WTC11 (cell line): ENCODE results near the gene TYRO3.

Experiments used
- CBFB ChIP-seq: sonication (generic); formaldehyde crosslinking; IDR thresholded peaks from 2 replicates; pipeline ENCODE4 v1.8.1; 2022; ENCODE audit warnings: mild to moderate bottlenecking, low read depth, missing genetic modification reagents
- EMX1 ChIP-seq: fragments of 250-450 bp; sonication (Bioruptor Pico); IDR thresholded peaks from 2 replicates; pipeline ENCODE4 v1.8.0; 2021; ENCODE audit warnings: mild to moderate bottlenecking
- FOXK1 ChIP-seq: sonication (generic); formaldehyde crosslinking; IDR thresholded peaks from 2 replicates; pipeline ENCODE4 v1.8.0; 2022; ENCODE audit warnings: mild to moderate bottlenecking, moderate library complexity, missing genetic modification reagents
- JUN ChIP-seq: sonication (generic); formaldehyde crosslinking; IDR thresholded peaks from 2 replicates; pipeline ENCODE4 v1.8.0; 2023; ENCODE audit warnings: mild to moderate bottlenecking, missing genetic modification reagents
- KAT7 ChIP-seq: sonication (generic); formaldehyde crosslinking; IDR thresholded peaks from 2 replicates; pipeline ENCODE4 v1.8.1; 2023; ENCODE audit warnings: missing genetic modification reagents, mild to moderate bottlenecking, borderline replicate concordance
- NR2C2 ChIP-seq: sonication (generic); formaldehyde crosslinking; IDR thresholded peaks from 2 replicates; pipeline ENCODE4 v1.8.0; 2022; ENCODE audit warnings: mild to moderate bottlenecking, missing genetic modification reagents
- TEAD4 ChIP-seq: sonication (generic); formaldehyde crosslinking; IDR thresholded peaks from 2 replicates; pipeline ENCODE4 v1.8.0; 2022; ENCODE audit warnings: mild to moderate bottlenecking, missing genetic modification reagents
- ZBTB21 ChIP-seq: sonication (generic); formaldehyde crosslinking; IDR thresholded peaks from 2 replicates; pipeline ENCODE4 v1.8.1; 2023; ENCODE audit warnings: mild to moderate bottlenecking, missing genetic modification reagents, borderline replicate concordance
- ZNF396 ChIP-seq: fragments of 250-450 bp; sonication (Bioruptor Pico); IDR thresholded peaks from 2 replicates; pipeline ENCODE4 v1.8.0; 2021; ENCODE audit warnings: mild to moderate bottlenecking, moderate library complexity, borderline replicate concordance
- TF ChIP-seq, protein P1 (sequence below): fragments of 200-600 bp; IDR thresholded peaks from 2 replicates; pipeline ENCODE4 v1.8.0; 2022; ENCODE audit warnings: antibody characterized with exemption
- TF ChIP-seq, protein P2 (sequence below): sonication (generic); formaldehyde crosslinking; IDR thresholded peaks from 2 replicates; pipeline ENCODE4 v1.8.1; 2022; ENCODE audit warnings: mild to moderate bottlenecking, moderate library complexity, missing genetic modification reagents
- TF ChIP-seq, protein P3 (sequence below): sonication (generic); formaldehyde crosslinking; IDR thresholded peaks from 2 replicates; pipeline ENCODE4 v1.8.1; 2023; ENCODE audit warnings: mild to moderate bottlenecking, missing genetic modification reagents
- TF ChIP-seq, protein P4 (sequence below): sonication (generic); formaldehyde crosslinking; IDR thresholded peaks from 2 replicates; pipeline ENCODE4 v1.8.1; 2023; ENCODE audit warnings: mild to moderate bottlenecking, missing genetic modification reagents, moderate library complexity
- TF ChIP-seq, protein P5 (sequence below): sonication (generic); formaldehyde crosslinking; conservative IDR thresholded peaks from 2 replicates; pipeline ENCODE4 v1.8.1; 2022; ENCODE audit warnings: mild to moderate bottlenecking, missing genetic modification reagents

DNA sequence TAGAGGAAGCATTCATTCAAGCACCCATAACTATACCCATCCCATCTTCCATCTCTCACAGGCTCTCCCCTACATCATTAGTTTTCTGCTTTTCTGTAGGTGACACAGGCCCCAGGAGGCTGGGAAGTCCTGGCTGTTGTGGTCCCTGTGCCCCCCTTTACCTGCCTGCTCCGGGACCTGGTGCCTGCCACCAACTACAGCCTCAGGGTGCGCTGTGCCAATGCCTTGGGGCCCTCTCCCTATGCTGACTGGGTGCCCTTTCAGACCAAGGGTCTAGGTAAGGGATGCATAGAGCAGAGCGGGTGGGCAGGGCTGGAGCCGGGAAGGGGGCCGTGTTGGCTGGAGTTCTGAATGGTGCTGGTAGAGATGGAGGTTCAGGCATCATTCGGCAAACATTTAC lies 8.2 kb downstream of the TYRO3 start:
- TF ChIP-seq, protein P1, sequence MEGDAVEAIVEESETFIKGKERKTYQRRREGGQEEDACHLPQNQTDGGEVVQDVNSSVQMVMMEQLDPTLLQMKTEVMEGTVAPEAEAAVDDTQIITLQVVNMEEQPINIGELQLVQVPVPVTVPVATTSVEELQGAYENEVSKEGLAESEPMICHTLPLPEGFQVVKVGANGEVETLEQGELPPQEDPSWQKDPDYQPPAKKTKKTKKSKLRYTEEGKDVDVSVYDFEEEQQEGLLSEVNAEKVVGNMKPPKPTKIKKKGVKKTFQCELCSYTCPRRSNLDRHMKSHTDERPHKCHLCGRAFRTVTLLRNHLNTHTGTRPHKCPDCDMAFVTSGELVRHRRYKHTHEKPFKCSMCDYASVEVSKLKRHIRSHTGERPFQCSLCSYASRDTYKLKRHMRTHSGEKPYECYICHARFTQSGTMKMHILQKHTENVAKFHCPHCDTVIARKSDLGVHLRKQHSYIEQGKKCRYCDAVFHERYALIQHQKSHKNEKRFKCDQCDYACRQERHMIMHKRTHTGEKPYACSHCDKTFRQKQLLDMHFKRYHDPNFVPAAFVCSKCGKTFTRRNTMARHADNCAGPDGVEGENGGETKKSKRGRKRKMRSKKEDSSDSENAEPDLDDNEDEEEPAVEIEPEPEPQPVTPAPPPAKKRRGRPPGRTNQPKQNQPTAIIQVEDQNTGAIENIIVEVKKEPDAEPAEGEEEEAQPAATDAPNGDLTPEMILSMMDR = no peak
- TF ChIP-seq ZNF396 (CRISPR knock-in tag) = no peak
- TF ChIP-seq JUN (CRISPR knock-in tag) = no peak
- TF ChIP-seq, protein P2, sequence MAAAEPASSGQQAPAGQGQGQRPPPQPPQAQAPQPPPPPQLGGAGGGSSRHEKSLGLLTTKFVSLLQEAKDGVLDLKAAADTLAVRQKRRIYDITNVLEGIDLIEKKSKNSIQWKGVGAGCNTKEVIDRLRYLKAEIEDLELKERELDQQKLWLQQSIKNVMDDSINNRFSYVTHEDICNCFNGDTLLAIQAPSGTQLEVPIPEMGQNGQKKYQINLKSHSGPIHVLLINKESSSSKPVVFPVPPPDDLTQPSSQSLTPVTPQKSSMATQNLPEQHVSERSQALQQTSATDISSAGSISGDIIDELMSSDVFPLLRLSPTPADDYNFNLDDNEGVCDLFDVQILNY (CRISPR knock-in tag) = no peak
- TF ChIP-seq, protein P3, sequence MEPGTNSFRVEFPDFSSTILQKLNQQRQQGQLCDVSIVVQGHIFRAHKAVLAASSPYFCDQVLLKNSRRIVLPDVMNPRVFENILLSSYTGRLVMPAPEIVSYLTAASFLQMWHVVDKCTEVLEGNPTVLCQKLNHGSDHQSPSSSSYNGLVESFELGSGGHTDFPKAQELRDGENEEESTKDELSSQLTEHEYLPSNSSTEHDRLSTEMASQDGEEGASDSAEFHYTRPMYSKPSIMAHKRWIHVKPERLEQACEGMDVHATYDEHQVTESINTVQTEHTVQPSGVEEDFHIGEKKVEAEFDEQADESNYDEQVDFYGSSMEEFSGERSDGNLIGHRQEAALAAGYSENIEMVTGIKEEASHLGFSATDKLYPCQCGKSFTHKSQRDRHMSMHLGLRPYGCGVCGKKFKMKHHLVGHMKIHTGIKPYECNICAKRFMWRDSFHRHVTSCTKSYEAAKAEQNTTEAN = no peak
- TF ChIP-seq ZBTB21 (CRISPR knock-in tag) = no peak
- TF ChIP-seq KAT7 (CRISPR knock-in tag) = no peak
- no peak for TF ChIP-seq EMX1
- TF ChIP-seq, protein P4, sequence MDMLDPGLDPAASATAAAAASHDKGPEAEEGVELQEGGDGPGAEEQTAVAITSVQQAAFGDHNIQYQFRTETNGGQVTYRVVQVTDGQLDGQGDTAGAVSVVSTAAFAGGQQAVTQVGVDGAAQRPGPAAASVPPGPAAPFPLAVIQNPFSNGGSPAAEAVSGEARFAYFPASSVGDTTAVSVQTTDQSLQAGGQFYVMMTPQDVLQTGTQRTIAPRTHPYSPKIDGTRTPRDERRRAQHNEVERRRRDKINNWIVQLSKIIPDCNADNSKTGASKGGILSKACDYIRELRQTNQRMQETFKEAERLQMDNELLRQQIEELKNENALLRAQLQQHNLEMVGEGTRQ (CRISPR knock-in tag) = no peak
- no peak for TF ChIP-seq NR2C2
- no peak for TF ChIP-seq FOXK1 (CRISPR knock-in tag)
- TF ChIP-seq, protein P5, sequence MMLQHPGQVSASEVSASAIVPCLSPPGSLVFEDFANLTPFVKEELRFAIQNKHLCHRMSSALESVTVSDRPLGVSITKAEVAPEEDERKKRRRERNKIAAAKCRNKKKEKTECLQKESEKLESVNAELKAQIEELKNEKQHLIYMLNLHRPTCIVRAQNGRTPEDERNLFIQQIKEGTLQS (CRISPR knock-in tag) = no peak
- no peak for TF ChIP-seq TEAD4 (CRISPR knock-in tag)
- TF ChIP-seq CBFB (CRISPR knock-in tag) = no peak
